Right ventricle myocardium inferior (tissue), 1 donor: Measurements from ENCODE around the gene TENM4. TPM values are rescaled to one million over a fixed set of nuclear protein-coding genes. Genes with fewer than 3 reads are reported as not detected.

Experiments used
- ATAC-seq: fragments of 200-7000 bp; cut with Tn5 transposase; one replicate; pipeline ENCODE4 v1.9.1; 2020; ENCODE audit warnings: mild to moderate bottlenecking, moderate library complexity
- DNase-seq: peaks from one replicate; pipeline ENCODE4 v3.0.0; 2021; ENCODE audit errors: missing footprints
- intact Hi-C: fragments of 100-400 bp; cut with DNase I; formaldehyde crosslinking; loops from one replicate; pipeline ENCODE4 v1.11.0; 2022
- total RNA-seq: library from RNA; stranded (reverse); fragmentation: NEBNext Ultra II Directional; extraction: Animal tissue kit (Norgen Biotek cat#: 25700); gene quantifications from one replicate; pipeline ENCODE4 v1.2.1, GENCODE V29; 2021
- donor health status: DM: no; HTN: yes; CAD: no; lungs with severe emphysema.

TENM4 gene
- total RNA-seq, 1 donor from 2014 or later: 0.35 TPM

GRCh38 chr11:79367844-79368243, 73.0 kb downstream of the TENM4 start:
- intact Hi-C loops: no loop called here
- no peak for ATAC-seq
- DNase-seq: no peak

GRCh38 chr11:79366218-79366617, 74.6 kb downstream of the TENM4 start:
- intact Hi-C loops: no loop called here
- no peak for ATAC-seq

GRCh38 chr11:79363861-79364378, 76.9 kb downstream of the TENM4 start:
- no peak for DNase-seq
- ATAC-seq: no peak
- intact Hi-C loops: no loop called here

More at GRCh38 chr11:79366218-79366617, 74.6 kb downstream of the TENM4 start:
- DNase-seq: no peak

GRCh38 chr11:79363256-79363655, 77.6 kb downstream of the TENM4 start:
- intact Hi-C loops: no loop called here
- ATAC-seq: no peak

GRCh38 chr11:79362821-79363220, 78.0 kb downstream of the TENM4 start:
- intact Hi-C loops: no loop called here
- DNase-seq (no peak), ATAC-seq (no peak)

More at GRCh38 chr11:79363256-79363655, 77.6 kb downstream of the TENM4 start:
- DNase-seq: no peak

- ATAC-seq: no peak
- intact Hi-C loops: no loop called here
- no peak for DNase-seq
Observed at GRCh38 chr11:79362206-79362757, 78.5 kb downstream of the TENM4 start.

GRCh38 chr11:79358258-79358657, 82.6 kb downstream of the TENM4 start:
- intact Hi-C loops: no loop called here
- ATAC-seq: no peak

GRCh38 chr11:79353706-79354105, 87.1 kb downstream of the TENM4 start:
- DNase-seq (no peak), ATAC-seq (no peak)
- intact Hi-C loops: no loop called here

More at GRCh38 chr11:79358258-79358657, 82.6 kb downstream of the TENM4 start:
- DNase-seq: no peak

GRCh38 chr11:79352349-79352703, 88.5 kb downstream of the TENM4 start:
- intact Hi-C loops: no loop called here
- DNase-seq (no peak), ATAC-seq (no peak)

- DNase-seq: no peak
- ATAC-seq: no peak
- intact Hi-C loops: no loop called here
Observed at GRCh38 chr11:79348976-79349682, 91.7 kb downstream of the TENM4 start.

GRCh38 chr11:79346021-79346420, 94.8 kb downstream of the TENM4 start:
- DNase-seq (no peak), ATAC-seq (no peak)
- intact Hi-C loops: no loop called here

GRCh38 chr11:79344753-79345294, 96.0 kb downstream of the TENM4 start:
- ATAC-seq (no peak), DNase-seq (no peak)
- intact Hi-C loops: no loop called here

GRCh38 chr11:79342686-79343085, 98.1 kb downstream of the TENM4 start:
- intact Hi-C loops: no loop called here
- DNase-seq (no peak), ATAC-seq (no peak)

- intact Hi-C loops: no loop called here
- DNase-seq (no peak), ATAC-seq (no peak)
Observed at GRCh38 chr11:79342236-79342635, 98.6 kb downstream of the TENM4 start.

GRCh38 chr11:79340535-79340934, 100.3 kb downstream of the TENM4 start:
- intact Hi-C loops: no loop called here
- DNase-seq: no peak
- no peak for ATAC-seq

GRCh38 chr11:79336797-79337517, 103.9 kb downstream of the TENM4 start:
- intact Hi-C loops: no loop called here
- DNase-seq (no peak), ATAC-seq (no peak)

GRCh38 chr11:79335681-79336080, 105.1 kb downstream of the TENM4 start:
- no peak for DNase-seq
- intact Hi-C loops: no loop called here
- ATAC-seq: no peak

- intact Hi-C loops: no loop called here
- no peak for DNase-seq
- no peak for ATAC-seq
Observed at GRCh38 chr11:79333355-79333754, 107.5 kb downstream of the TENM4 start.

GRCh38 chr11:79332017-79332416, 108.8 kb downstream of the TENM4 start:
- intact Hi-C loops: no loop called here
- ATAC-seq: no peak
- DNase-seq: no peak
